ENCODE measurements around the gene NEMP2.
"Not testable (repeated sequence)": the region's sequence is repeated elsewhere in the genome, so short reads cannot be mapped to it uniquely, and the experiment has no call there.

NEMP2 gene

GRCh38 chr2:190526105-190526750 is 8.3 kb downstream of the NEMP2 start:
- Mint-ChIP-seq H3K36me3 (ENCODE audit: low read depth) (peaks cover 24% of the 10 kb centered on the region), H3K27ac (peak overlapping the region; percentile 0), H3K27me3 (ENCODE audit: low read depth) (no peaks in the 10 kb centered on the region)

DNA sequence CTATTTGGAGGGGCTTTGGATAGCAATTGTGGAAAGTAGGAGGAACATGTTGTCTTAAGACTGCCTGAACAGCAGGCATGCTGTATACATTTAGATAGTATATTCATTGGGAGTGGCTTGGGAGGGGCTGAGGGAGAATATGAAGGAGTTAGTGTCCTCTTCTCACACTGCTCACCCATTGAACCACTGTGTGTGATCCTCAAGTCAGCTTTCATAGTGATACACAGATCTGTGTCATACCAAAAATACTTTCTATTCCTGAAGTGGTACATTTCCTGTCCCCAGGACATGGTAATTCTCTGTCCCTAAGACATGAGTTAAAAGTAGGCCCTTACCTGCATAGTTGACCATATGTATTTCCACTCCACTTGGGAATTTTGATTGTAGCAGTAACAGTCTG is 9.6 kb downstream of the NEMP2 start:
- no peak overlapping the region for H3K27ac Mint-ChIP-seq
- no peaks in the 10 kb centered on the region for H3K9me3 Mint-ChIP-seq
- no peaks in the 10 kb centered on the region for H3K27me3 Mint-ChIP-seq (ENCODE audit: low read depth)
- peaks cover 56% of the 10 kb centered on the region for H3K4me1 Mint-ChIP-seq (ENCODE audit: low read depth)
- peaks cover 34% of the 10 kb centered on the region for H3K36me3 Mint-ChIP-seq (ENCODE audit: low read depth)
- H3K4me3 Mint-ChIP-seq: no peak overlapping the region

More at GRCh38 chr2:190526105-190526750, 8.3 kb downstream of the NEMP2 start:
- no peaks in the 10 kb centered on the region for H3K9me3 Mint-ChIP-seq
- H3K4me3 Mint-ChIP-seq: no peak overlapping the region
- H3K4me1 Mint-ChIP-seq (ENCODE audit: low read depth): peaks cover 55% of the 10 kb centered on the region

GRCh38 chr2:190519975-190520767 is 14.4 kb downstream of the NEMP2 start:
- peak overlapping the region; percentile 35 for H3K4me3 Mint-ChIP-seq
- H3K36me3 Mint-ChIP-seq (ENCODE audit: low read depth): peaks cover 28% of the 10 kb centered on the region
- peak overlapping the region; percentile 37 for H3K27ac Mint-ChIP-seq
- peaks cover 42% of the 10 kb centered on the region for H3K4me1 Mint-ChIP-seq (ENCODE audit: low read depth)
- no peaks in the 10 kb centered on the region for H3K27me3 Mint-ChIP-seq (ENCODE audit: low read depth)
- no peaks in the 10 kb centered on the region for H3K9me3 Mint-ChIP-seq

- no peak overlapping the region for H3K4me3 Mint-ChIP-seq
- peaks cover 34% of the 10 kb centered on the region for H3K36me3 Mint-ChIP-seq (ENCODE audit: low read depth)
- H3K27me3 Mint-ChIP-seq (ENCODE audit: low read depth): no peaks in the 10 kb centered on the region
- H3K4me1 Mint-ChIP-seq (ENCODE audit: low read depth): peaks cover 48% of the 10 kb centered on the region
- no peaks in the 10 kb centered on the region for H3K9me3 Mint-ChIP-seq
- H3K27ac Mint-ChIP-seq: no peak overlapping the region
These were observed 17.1 kb downstream of the NEMP2 start for GRCh38 chr2:190517468-190517867.

DNA sequence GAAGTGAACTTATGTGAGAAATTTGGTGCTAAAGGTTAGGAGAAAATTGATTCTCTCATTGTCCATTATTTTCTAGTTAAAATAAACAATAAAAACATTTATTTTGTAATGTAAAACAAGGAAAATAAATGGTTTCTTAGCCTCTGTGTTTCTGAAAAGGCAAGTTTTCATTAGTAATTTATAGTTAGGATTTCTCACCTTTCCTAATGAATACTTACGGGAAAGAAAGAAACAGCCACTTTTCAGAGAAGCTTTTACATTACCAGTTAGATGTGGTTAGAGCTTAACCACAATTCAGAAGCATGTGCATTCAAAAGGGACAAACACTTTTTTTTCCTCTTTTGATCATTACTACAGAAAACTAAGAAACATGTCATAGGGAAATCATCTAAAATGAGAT is 18.8 kb downstream of the NEMP2 start:
- Mint-ChIP-seq H3K27me3 (ENCODE audit: low read depth) (no peaks in the 10 kb centered on the region), H3K36me3 (ENCODE audit: low read depth) (peaks cover 29% of the 10 kb centered on the region), H3K4me3 (peak overlapping the region; percentile 26), H3K4me1 (ENCODE audit: low read depth) (peaks cover 37% of the 10 kb centered on the region), H3K9me3 (no peaks in the 10 kb centered on the region), H3K27ac (peak overlapping the region; percentile 53)

DNA sequence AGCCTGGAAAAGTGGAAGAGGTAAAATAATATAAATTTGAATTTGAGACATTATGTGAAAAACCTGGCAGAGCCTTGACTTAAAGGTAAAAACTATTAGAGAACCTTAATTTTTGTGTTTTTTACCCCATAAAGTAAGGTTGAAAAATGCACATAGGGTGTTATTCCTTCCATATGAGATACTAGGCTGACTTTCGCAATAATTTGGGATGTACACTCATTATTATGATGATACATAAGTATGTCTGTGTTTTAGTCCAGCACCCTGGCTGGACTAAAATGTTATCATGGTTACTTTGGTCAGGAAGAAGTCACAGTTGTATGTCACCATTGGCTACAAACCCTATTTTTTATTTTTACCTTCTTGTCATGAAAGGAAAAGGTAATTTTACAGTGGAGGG is 19.8 kb downstream of the NEMP2 start:
- Mint-ChIP-seq H3K9me3 (no peaks in the 10 kb centered on the region), H3K4me3 (peak overlapping the region; percentile 11), H3K4me1 (ENCODE audit: low read depth) (peaks cover 31% of the 10 kb centered on the region), H3K27ac (no peak overlapping the region), H3K27me3 (ENCODE audit: low read depth) (no peaks in the 10 kb centered on the region), H3K36me3 (ENCODE audit: low read depth) (peaks cover 26% of the 10 kb centered on the region)

- H3K27ac Mint-ChIP-seq: no peak overlapping the region
- no peak overlapping the region for H3K4me3 Mint-ChIP-seq
- H3K4me1 Mint-ChIP-seq (ENCODE audit: low read depth): peaks cover 27% of the 10 kb centered on the region
These were observed 20.6 kb downstream of the NEMP2 start for GRCh38 chr2:190513877-190514276.

DNA sequence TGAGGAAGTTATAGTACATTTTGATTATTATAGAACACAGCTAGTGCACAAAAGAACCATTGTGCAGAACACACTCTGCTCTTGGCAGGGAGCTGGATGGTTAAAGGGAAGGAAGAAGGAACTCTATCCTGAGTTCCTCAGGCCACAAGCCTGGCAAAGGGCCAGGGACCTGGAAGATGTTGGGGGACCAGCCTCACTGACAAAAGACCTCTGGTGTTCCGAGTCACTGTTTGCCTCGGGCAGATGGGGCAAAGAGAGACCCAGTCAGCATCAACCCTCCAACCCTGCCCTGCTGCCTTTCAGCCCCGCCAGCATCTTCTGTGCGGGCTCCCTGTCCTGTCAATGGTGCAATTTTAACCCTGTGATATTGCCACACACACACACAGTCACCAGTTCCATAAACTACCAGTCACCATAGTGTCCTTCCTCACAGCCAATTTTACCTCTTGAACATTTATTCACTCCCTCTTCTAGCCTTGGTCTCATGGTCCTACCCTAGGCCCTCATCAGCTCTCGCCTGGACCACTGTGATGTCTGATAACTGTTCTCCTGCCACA is 21.9 kb downstream of the NEMP2 start:
- no peak overlapping the region for H3K27ac Mint-ChIP-seq
- no peak overlapping the region for H3K4me3 Mint-ChIP-seq
- H3K36me3 Mint-ChIP-seq (ENCODE audit: low read depth): peaks cover 27% of the 10 kb centered on the region
- H3K9me3 Mint-ChIP-seq: no peaks in the 10 kb centered on the region
- peaks cover 27% of the 10 kb centered on the region for H3K4me1 Mint-ChIP-seq (ENCODE audit: low read depth)
- no peaks in the 10 kb centered on the region for H3K27me3 Mint-ChIP-seq (ENCODE audit: low read depth)

More at GRCh38 chr2:190513877-190514276, 20.6 kb downstream of the NEMP2 start:
- Mint-ChIP-seq H3K9me3 (no peaks in the 10 kb centered on the region), H3K36me3 (ENCODE audit: low read depth) (peaks cover 27% of the 10 kb centered on the region), H3K27me3 (ENCODE audit: low read depth) (no peaks in the 10 kb centered on the region)

DNA sequence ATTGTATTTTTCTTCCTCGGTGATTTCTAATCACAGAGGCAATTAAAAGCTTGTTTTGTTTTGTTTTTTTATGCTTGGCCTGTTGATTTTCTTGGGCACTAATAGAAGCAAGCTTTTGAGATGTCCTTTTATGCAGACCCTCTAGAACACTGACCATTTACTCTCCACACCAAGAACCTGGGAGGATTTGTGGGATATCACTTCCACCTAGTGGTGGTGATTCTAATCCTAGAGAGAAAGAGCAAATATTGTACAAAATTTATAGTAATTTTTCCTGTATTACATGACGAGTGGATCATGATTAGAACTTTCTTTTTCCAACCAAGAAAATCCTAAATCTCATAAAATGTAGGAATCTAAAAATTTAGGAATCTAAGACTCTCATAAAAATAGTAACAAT is 23.4 kb downstream of the NEMP2 start:
- Mint-ChIP-seq H3K27ac (no peak overlapping the region), H3K4me1 (ENCODE audit: low read depth) (peaks cover 22% of the 10 kb centered on the region), H3K36me3 (ENCODE audit: low read depth) (peaks cover 32% of the 10 kb centered on the region), H3K4me3 (no peak overlapping the region), H3K9me3 (no peaks in the 10 kb centered on the region), H3K27me3 (ENCODE audit: low read depth) (no peaks in the 10 kb centered on the region)

- not testable (repeated sequence) for H3K9me3 Mint-ChIP-seq, H3K27ac Mint-ChIP-seq
- H3K4me1 Mint-ChIP-seq (ENCODE audit: low read depth): peaks cover 13% of the 10 kb centered on the region
These were observed 24.6 kb downstream of the NEMP2 start for GRCh38 chr2:190509895-190510294.

DNA sequence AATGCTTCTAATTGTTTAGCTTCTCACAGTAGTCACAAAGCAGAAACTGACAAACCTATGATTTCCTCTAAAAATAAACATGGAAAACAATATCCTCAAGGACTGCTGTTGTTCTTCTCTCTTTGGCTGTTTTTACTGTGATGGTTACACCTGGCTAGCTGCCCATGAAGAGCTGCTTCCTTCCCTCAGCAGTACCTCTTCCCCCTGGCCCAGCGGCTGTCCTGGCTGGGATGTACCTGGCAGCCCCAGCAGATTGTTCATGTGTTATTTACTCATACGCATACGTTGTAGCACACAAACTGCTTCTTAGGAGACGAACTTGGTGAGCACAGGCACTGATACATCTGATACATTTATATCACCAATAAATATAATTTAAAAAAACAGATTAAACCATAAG is 27.4 kb downstream of the NEMP2 start:
- Mint-ChIP-seq H3K4me1 (ENCODE audit: low read depth) (peaks cover 5% of the 10 kb centered on the region), H3K36me3 (ENCODE audit: low read depth) (peaks cover 31% of the 10 kb centered on the region), H3K4me3 (no peak overlapping the region), H3K27ac (no peak overlapping the region), H3K27me3 (ENCODE audit: low read depth) (no peaks in the 10 kb centered on the region), H3K9me3 (no peaks in the 10 kb centered on the region)

More at GRCh38 chr2:190509895-190510294, 24.6 kb downstream of the NEMP2 start:
- H3K27me3 Mint-ChIP-seq (ENCODE audit: low read depth); H3K4me3 Mint-ChIP-seq: not testable (repeated sequence)
- peaks cover 34% of the 10 kb centered on the region for H3K36me3 Mint-ChIP-seq (ENCODE audit: low read depth)

DNA sequence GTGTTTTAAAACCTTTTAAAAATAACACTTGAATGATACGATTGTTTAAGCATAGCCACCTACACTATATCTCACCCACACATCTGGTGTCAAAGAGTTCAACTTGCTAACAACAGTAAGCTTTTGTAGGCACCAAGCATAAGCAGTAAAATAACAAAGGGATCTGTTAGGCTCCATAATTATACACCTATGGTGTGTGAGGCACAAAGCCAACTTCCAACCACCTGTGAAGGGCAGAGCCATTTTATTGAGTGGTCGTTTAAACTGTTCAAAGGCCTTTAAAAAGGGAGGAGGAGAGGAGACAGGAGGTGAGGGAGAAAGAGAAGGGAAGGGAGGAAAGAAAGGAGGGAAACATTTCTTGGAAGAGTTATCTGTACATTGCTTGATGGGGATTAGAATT is 27.9 kb downstream of the NEMP2 start:
- H3K36me3 Mint-ChIP-seq (ENCODE audit: low read depth): peaks cover 31% of the 10 kb centered on the region
- H3K4me3 Mint-ChIP-seq: no peak overlapping the region
- H3K4me1 Mint-ChIP-seq (ENCODE audit: low read depth): peaks cover 5% of the 10 kb centered on the region
- no peak overlapping the region for H3K27ac Mint-ChIP-seq
- no peaks in the 10 kb centered on the region for H3K27me3 Mint-ChIP-seq (ENCODE audit: low read depth)
- H3K9me3 Mint-ChIP-seq: no peaks in the 10 kb centered on the region

DNA sequence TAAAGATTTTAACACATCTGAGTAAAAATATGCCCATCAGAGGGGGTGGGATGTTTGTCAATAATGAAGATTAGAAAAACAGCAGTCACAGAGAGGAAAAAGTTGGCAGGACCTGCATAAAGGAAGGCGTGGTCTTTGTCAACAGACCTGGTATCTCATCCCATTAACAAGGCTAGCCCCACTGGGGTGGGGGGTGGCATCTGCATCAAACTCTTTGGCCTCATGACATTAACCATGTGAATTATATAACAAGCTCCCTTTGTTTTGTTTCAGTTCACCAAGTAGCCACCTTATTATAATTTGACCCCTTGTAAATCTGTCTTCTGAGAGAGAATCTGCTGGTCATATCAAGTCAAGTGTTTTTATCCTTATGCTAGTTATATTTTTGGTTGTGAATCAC is 28.8 kb downstream of the NEMP2 start:
- Mint-ChIP-seq H3K36me3 (ENCODE audit: low read depth) (peaks cover 33% of the 10 kb centered on the region), H3K27me3 (ENCODE audit: low read depth) (no peaks in the 10 kb centered on the region), H3K9me3 (no peaks in the 10 kb centered on the region), H3K4me1 (ENCODE audit: low read depth) (peaks cover 6% of the 10 kb centered on the region), H3K4me3 (no peak overlapping the region), H3K27ac (no peak overlapping the region)

GRCh38 chr2:190504912-190505311 is 29.6 kb downstream of the NEMP2 start:
- Mint-ChIP-seq H3K4me1 (ENCODE audit: low read depth) (peaks cover 5% of the 10 kb centered on the region), H3K27ac (no peak overlapping the region), H3K27me3 (ENCODE audit: low read depth) (no peaks in the 10 kb centered on the region), H3K4me3 (no peak overlapping the region), H3K9me3 (no peaks in the 10 kb centered on the region), H3K36me3 (ENCODE audit: low read depth) (peaks cover 36% of the 10 kb centered on the region)

- H3K9me3 Mint-ChIP-seq: no peaks in the 10 kb centered on the region
- peaks cover 5% of the 10 kb centered on the region for H3K4me1 Mint-ChIP-seq (ENCODE audit: low read depth)
- no peak overlapping the region for H3K27ac Mint-ChIP-seq
- no peaks in the 10 kb centered on the region for H3K27me3 Mint-ChIP-seq (ENCODE audit: low read depth)
- peaks cover 41% of the 10 kb centered on the region for H3K36me3 Mint-ChIP-seq (ENCODE audit: low read depth)
- no peak overlapping the region for H3K4me3 Mint-ChIP-seq
These were observed 31.4 kb downstream of the NEMP2 start for GRCh38 chr2:190503088-190503487.
